NCI-H748 (cell line): ENCODE measurements around the gene PIEZO1.
A peak's percentile ranks its signal among the peaks of the same experiment; 100 is the strongest.

Experiments used
- DNase-seq: peaks from one replicate; lab custom pipeline; 2025; ENCODE audit not compliant: unreplicated experiment; lab: John Stamatoyannopoulos, UW

Gene PIEZO1

DNA sequence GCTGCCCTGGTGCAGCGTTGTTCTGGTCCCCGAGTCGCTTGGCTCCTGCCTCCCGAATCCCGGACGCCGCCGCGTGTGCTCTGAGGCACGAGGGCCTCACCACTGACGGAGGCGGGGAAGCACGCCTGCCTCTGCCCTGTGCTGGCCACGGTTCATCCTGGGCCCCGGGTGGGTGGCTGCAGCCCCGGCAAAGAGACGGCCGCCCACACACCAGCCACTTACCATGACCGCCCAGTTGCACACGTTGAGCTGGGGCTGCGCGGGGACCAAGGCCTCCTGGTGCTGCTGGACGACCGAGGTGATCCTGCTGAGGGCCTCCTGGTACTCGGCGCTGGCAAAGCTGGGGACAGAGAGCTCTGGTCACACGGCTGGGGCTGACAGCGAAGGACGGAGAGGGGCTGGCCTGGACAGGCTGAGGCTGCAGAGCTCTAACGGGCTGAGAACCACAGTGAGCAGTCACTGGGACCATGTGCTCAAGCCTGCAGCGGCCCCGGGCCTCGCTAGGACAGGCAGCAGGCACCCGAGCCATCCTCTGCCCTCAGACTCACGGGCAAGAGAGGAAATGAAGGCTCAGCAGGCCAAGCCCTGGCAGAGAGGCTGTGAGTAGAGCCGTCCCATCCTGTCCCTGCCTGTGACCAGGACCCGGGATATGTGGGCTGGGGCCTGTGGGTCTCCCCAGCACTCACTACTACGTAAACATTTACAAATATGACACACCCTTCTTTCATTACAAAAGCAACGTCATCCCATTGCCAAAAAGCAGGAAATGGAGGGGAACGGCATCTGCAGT is 33.0 kb upstream of the PIEZO1 start:
- DNase-seq = no peak

DNA sequence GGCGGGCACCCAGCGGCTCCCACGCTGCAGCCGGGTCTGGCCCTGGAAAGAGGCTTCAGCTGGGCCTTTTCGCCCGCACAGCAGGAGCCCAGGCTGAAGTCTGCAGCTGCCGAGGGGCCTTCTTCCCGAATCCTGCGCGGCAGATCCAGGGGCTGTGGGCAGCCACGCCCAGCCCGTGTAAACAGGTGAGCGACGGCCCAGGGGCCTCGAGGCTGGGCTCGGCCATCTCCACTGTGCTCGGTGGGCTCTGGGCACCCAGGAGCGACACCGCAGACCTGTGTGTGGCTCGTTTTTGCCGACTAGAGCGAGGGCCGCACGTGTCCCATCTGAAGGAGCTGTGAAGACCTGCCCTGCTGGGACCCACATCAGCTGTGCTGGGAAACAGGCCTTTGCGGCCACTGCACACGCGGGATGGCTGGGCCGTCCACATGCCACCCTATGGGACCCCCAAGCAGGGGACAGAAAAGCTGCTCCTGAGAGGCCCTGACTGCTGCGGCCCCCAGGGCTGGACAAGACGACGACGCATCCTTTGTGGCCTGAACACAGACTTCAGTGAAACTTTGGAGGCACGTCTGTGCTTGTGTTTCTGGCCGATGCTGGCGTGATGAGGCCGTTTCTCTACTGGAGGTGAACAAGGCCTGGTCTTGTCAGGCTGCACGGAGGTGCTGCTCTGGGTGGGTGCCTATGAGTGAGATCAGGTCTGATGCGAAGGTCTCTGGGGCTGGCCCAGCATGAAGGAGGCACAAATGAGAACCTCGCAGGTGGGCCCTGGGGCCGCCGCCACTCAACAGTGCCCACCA is 31.9 kb upstream of the PIEZO1 start:
- DNase-seq = no peak

DNA sequence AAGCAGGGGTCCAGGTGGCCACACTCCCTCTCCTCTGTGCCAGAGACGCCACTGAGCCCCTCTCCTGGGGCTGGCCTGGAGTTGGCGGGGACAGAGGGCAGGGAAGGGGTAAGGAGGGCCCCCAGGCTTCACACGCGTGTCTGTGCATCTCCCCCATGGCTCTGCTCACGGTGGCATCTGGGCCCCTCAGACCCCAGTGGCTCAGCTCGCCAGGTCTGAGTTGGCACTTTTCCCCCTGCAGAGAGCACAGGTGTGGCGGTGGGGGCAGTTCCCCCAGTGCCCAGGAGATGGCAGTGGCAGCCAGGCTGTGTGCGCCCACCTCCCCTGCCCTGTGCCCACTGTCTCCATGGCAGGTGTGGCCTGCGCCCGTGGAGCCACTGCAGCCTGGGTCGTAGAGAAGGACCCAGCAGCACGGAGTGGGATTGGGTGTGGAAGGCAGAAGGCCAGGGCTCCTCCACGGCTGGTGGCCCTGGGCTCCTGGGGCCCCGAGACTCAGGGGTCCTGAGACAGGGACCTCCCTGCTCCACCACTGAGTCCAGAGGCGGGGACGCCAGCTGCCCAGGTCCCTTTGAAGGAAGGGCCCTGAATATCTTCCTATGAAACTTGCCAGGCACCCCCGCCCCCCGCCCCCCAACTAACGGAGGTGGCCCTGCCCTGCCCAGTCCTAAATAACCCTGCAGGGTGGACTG is 31.0 kb upstream of the PIEZO1 start:
- DNase-seq = peak; percentile 64

DNA sequence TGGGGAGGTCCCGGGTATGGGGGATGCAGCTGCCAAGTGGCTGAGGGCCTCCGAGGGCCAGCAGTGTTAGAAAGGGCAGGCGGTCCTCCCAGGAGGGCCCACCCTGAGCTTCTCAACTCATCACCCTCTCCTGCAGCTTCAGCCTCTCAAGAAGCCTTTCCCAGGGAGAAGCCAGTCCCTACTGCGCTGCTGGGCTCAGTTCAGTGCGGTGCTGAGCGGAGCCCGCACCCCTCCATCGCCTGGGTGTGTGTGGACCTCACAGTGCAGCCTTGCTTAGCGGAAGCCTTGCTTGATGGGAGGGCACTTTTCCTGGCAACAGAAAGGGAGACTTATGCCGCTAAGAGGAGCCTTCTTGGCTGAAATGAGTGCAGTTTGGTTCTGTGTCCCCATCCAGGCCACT is 30.2 kb upstream of the PIEZO1 start:
- DNase-seq = no peak

DNA sequence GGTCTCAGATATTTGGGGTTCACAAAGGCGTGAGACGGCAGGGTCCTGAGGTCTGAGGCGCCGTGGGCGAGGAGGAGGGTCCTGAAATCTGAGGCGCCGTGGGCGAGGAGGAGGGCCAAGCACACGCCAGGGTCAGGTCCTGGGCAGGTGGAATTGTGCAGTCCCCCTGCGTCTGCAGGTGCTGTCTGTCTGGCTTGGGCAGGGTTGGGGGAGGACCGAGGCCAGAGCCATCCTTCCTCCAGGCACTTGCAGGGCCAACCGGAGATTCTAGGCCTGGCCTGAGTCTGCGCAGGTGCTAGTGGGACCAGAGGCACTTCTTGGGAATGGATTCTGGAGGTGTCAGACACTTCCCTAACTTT is 29.1 kb upstream of the PIEZO1 start:
- DNase-seq = no peak

DNA sequence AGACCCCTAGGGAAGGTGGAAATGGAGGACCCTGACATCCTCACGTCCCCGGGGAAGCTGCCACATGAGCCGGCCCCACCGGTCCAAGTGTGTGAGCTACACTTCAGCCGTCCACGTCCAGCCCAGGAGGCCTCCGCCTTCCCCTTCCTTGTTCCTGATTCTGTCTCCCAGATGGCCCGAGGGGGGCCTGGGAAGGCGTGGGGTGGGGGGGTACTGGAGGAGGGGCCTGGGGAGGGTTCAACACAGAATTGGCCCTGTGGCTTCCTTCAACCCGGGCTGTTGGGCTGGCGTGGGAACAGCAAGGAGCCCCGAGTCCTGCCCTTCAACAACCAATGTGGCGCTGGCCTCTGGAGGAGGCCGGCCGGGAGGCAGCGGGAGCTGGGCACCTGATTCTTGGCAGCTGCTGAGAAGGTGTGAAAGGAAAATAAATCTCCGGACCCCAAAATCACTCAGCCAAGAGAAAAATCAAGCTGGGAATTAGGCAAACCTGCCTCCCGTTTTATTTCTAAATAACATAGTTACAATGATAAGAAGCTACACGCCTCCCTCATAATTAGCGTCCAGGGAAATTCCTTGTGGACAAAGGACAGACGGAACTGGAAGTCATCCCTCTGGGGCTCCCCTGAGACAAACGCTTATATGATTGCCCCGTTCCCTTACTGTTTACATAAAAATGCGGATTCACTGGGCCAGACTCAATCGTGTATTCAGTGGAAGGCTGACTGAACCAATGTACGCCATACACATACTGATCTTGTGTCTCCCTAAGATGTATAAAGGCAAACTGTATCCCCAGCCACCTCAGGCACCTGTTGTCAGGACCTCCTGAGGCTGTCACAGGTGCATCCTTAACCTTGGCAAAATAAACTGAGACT is 28.5 kb upstream of the PIEZO1 start:
- DNase-seq = no peak

DNA sequence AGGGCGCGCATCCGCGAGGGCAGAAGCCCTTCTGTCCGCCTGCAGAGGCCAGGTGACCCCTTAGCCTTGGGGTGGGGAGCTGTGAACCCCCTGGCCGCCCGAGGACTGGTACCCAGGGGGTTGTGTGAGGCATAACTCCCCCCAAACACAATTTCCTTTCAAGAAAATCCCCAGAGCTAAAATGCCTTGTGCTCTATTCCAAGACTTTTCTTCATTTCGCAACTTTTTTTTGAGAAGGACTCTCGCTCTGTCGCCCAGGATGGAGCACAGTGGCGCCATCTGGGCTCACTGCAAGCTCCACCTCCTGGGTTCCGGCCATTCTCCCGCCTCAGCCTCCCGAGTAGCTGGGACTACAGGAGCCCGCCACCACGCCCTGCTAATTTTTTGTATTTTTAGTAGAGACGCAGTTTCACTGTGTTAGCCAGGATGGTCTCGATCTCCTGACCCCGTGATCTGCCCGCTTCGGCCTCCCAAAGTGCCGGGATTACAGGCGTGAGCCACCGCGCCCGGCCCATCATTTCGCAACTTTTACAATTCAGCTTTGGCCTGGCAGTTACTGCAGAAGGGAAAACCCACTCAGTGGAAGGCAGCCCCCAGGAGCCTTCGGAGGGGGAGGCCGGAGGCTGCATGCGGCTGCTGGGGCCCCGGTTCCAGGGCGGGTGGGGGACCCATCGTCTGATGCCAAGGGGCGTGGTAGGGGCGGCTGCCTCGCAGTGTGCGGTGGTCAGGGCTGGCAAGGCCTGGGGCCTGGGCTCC is 27.7 kb upstream of the PIEZO1 start:
- DNase-seq = peak; percentile 59

DNA sequence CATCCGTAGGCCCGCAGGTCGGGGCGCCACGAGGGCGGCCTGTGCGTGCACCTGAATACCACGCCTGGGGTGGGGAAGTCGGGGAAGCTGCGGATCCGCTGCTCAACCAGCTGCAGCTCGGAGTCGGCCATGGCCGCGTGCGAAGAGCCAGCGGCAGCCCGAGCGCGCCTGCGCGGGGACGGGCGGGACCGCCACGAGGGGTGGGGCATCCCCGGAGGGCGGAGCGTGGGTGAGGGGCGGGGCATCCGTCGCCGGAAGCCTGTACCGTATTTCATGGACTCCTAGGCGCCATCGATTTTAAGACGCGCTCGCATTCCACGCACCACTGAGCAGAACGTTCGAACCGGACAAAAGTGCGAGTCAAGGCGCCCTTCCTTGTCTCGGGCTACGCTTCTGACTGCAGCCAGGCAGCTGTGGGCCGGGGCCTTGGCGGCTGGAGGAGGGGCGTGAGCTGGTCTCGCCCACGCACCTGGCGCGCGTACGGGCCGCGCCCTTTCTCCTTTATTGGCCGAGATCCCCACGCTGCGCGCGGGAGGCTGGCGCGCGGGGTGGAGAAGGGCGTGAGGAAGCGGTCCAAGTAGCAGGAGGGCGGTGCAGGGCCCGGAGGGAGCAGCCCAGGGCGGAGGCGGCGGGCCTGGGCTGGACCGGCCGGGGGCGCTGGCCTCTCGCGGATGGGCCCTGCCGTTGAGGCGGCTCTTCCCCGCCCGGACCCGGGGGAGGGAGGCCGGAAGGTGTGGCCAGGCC is 26.9 kb upstream of the PIEZO1 start, which contains the start of gene APRT:
Gene APRT, minus strand, starts transcription at position 160 of the 744 bp plus-strand sequence. Its CDS starts 29 bp downstream, at position 131.
- DNase-seq = peak; percentile 86

DNA sequence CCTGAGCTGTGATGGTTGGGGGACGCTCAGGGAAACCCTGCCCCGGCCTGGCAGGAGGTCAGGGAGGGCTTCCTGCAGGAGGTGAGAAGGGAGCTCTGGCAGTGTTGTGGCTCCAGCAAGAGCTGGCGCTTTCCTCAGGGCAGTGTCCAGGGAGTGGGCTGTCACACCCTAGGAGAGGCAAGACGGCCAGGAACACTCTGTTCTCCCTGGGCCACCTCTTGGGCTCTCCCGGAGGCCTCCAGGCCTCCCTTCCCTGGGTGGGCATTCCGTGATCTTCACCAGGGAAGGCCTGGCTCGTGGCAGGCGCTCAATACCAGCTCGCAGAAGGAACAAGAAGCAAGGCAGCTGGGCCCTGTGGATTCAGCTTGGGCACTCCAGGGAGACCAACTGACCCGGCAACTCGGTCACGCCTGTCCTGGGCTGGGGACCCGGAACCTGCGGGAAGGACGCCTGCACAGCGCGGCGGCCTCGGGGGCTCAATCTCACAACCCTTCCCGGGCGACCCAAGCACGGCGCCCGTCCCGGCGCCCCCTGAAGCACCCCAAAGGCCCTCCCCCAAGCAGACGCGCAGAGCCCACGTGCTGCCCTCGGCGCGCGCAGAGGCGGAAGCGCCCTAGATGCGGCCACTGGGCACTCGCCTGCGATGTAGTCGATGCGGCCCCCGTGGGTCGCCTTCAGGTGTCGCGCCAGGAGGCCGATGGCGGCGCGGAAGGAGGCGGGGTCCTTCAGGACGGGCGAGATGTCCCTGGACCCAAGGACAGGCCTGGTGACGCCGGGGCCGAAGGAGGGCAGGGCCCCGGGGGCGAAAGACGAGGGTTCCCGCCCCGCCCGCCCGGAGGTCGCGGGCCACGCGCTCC is 26.1 kb upstream of the PIEZO1 start:
- DNase-seq = peak; percentile 74

DNA sequence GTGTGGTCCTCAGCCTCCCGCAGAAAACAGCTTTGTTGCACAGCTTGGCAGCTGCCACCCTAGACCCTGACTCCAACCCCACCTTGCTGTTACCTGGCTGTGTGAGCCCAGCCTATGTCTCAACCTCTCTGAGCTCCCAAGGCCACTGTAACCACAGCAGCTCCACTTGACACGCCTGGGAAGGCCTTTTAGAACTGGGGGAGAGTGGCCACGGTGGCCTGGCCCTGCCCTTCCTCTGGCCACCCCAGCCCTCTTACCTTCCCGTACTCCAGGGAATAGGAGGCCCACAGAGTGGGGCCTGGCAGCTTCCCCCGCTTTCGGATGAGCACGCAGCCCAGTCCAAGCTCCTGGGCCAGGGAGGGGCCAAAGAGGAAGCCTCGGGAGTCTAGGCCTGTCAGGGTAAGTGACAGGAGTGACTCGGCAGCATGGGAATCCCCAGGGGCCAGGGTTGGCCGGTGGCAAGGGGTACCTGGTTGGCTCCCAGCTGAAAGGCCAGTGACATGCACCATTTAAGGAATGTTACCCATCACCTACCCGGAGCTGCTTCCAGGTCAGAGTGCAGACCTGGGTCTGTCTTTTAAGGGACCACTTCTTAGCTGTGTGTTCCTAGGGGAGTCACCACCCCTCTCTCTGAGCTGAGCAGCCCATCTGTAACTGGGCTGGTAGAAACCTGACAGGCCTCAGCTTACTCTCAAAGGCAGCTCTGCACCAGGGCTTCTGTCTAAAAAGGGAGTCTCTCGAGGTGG is 25.3 kb upstream of the PIEZO1 start:
- DNase-seq = no peak

DNA sequence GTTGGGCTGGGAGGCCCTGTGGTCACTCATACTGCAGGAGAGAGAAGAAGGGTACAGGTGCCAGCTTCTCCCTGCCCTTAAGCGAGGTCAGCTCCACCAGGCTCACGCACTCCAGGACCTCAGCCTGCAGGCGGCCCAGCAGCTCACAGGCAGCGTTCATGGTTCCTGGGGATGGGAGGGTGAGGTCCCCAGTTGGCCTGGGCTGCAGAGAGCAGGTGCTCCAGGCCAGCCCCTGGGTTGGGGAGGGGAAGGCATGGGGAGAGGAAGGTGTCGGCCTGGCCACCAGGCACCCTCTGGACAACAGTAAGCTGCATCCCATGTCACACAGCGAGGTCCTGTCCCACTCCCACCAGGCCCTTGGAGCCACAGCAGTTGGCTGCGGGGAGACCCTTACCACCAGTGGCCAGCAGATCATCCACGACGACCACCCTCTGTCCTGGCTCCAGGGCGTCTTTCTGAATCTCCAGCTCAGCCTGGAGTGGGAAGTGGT is 24.7 kb upstream of the PIEZO1 start:
- DNase-seq = no peak

DNA sequence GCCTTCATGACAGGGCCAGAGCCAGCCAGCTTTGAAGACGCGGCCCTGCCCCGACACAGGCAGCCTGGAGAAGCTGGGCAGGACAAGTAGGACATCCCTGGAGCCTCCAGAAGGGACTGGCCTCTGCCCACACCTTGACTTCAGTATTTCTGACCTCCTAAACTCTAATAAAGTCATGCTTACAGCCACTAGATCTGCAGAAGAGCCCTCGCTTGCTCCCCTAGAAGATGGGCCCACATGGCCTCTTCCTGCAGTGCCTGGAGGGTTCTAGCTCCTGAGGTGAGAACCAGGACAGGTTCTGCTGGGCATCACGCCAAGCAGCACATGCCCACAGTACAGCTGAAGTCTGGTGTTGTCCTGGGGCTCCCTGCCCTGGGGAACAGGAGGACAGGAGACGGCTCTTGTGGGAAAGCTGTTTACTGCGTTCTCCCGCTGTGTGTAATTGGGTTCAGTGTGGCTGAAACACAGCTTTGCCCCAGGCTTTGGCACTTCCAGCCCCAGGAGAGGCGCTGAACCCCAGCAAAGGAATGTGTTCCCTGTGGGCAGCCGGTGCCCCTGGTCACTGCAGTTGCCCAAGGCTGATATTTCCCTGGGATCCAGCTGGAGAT is 24.2 kb upstream of the PIEZO1 start:
- no peak for DNase-seq

DNA sequence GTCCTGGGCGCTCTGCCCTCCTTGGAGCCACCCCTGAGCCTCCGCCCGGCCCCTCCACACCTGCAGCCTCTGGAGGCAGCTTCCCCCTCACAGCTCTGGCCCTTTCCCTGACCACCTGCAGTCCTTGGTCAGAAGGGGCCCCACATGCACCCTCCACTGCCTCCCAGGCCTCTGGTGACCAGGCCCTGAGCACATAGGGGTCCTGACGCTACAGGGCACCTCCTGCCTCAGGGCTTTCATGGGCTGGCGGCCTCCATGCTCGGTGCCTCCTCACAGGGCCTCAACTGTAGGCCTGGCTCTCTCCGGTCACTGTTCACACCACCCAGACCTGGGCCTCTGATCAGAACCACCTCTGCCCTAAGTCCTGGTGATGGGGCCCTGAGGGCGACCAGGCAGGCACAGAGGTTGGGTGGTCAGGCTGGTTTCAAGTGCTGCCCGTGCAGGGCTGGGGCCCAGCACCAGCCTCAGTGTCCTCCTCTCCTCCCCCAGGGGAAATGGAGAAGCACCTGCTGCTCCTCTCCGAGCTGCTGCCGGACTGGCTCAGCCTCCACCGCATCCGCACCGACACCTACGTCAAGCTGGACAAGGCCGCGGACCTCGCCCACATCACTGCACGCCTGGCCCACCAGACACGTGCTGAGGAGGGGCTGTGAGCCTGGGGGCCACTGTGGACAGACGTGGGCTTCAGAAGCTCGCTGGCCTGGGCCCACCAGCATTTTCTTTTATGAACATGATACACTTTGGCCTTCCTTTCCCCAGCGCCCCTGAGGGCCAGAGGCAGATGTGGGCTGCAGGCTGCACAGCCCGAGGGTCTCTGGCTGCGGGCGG is 22.8 kb upstream of the PIEZO1 start:
- DNase-seq = no peak

DNA sequence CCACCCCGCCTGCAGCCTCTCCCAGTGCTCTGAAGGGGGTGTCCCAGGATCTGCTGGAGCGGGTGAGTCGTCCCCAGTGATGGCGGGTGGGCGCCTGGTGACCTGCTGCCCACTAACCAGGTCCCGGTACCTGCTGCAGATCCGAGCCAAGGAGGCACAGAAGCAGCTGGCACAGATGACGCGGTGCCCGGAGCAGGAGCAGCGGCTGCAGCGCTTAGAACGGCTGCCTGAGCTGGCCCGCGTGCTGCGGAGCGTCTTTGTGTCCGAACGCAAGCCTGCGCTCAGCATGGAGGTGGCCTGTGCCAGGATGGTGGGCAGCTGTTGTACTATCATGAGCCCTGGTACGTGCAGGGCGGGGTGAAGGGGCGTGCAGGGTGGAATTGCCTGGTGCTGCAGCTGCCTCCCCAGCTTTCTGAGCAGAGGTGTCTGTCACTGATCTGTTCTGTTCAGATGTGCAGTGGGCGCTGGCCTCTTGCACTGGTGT is 22.2 kb upstream of the PIEZO1 start:
- DNase-seq = no peak

DNA sequence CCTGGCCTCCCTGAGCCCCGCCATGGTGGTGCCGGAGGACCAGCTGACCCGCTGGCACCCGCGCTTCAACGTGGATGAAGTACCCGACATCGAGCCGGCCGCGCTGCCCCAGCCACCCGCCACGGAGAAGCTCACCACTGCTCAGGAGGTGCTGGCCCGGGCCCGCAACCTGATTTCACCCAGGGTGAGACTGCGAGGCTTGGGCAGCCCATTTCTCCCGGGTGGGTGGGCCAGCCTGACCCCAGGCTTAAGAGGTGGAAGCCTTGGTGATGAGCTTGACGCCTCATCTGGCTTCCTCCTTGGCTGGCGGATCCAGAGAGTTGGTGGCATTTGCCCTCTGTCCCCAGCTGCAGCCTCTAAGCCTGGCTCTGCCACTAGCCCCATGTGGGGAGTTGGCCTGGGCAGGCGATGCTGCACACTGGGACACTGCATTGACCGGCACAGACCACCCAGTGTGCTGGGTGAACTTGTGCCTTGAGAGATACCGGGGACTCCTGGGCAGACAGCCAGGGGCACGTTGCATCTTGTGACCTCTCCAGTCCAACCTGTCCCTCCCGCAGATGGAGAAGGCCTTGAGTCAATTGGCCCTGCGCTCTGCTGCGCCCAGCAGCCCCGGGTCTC is 21.6 kb upstream of the PIEZO1 start:
- DNase-seq = no peak
